ENCODE data around the gene CTNNA3. TPM values are rescaled to one million over a fixed set of nuclear protein-coding genes. Genes with fewer than 3 reads are reported as not detected.

The CTNNA3 gene
- total and polyA plus RNA-seq, 12 donors, result 0.03 to 14.4 (median 0.47) TPM; not detected in 1

DNA sequence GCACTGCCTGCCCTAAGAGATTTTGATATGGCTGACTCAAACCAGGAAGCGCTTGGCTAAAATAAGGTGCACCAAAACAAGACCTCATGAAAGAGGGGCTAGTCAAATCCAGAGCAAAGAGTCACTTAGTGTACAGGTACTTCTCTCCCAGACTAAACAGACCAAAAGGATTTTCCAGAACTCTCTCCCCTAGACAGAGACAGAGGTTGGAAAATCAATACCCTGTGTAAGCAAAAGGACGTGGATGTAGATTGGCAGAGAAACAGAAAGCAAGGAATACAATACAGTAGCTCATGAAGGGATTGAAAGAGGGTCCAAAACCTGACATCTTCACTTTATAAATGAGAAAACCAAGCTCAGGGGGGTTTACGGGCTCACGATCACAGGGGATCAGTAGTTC lies 853.1 kb downstream of the CTNNA3 start:
- Histone ChIP-seq H3K27me3 (no peaks in the 10 kb centered on the region), H3K4me3 (no peak overlapping the region), H3K9me3 (replicated peaks in 1 of 3) (no peaks in the 10 kb centered on the region), H3K36me3 (replicated peaks in 1 of 2) (no peaks in the 10 kb centered on the region), H3K4me1 (replicated peaks in 1 of 2) (no peaks in the 10 kb centered on the region), H3K27ac (no peak overlapping the region)
- DNase-seq, result no peak
- WGBS, 4 donors, result 81 to 95% (median 92%) methylated on average over 4 of the region's 4 CpGs
- TF ChIP-seq POLR2A (IDR thresholded peaks at IDR 0.05), result no peak
- TF ChIP-seq, protein P1, sequence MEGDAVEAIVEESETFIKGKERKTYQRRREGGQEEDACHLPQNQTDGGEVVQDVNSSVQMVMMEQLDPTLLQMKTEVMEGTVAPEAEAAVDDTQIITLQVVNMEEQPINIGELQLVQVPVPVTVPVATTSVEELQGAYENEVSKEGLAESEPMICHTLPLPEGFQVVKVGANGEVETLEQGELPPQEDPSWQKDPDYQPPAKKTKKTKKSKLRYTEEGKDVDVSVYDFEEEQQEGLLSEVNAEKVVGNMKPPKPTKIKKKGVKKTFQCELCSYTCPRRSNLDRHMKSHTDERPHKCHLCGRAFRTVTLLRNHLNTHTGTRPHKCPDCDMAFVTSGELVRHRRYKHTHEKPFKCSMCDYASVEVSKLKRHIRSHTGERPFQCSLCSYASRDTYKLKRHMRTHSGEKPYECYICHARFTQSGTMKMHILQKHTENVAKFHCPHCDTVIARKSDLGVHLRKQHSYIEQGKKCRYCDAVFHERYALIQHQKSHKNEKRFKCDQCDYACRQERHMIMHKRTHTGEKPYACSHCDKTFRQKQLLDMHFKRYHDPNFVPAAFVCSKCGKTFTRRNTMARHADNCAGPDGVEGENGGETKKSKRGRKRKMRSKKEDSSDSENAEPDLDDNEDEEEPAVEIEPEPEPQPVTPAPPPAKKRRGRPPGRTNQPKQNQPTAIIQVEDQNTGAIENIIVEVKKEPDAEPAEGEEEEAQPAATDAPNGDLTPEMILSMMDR (IDR thresholded peaks at IDR 0.05), result no peak
- intact Hi-C loops (cut with DNase I), result no loop called here

DNA sequence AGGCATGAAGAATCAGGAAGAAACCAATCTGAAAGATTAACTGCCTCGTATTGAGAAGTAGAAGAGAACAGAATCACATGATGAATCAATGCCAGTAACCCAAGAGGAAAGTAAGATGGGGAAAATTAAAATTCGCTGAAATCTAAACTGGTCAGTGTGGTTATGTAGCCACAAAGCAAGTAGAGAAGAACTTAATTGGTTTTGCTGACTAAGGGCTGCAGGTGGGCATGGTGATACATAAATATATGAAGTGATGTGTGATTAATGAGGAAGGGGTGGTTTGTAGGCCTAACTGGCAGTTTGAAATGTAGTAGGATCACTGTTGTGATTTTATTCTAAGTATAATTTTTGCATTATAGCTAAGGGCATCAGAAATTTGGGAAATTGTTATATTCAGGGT lies 853.6 kb downstream of the CTNNA3 start:
- no peak overlapping the region for H3K4me3 ChIP-seq
- H3K27ac ChIP-seq, result no peak overlapping the region
- no peaks in the 10 kb centered on the region for H3K36me3 ChIP-seq (replicated peaks in 1 of 2)
- intact Hi-C loops (cut with DNase I), result no loop called here
- TF ChIP-seq, protein P1 (IDR thresholded peaks at IDR 0.05), result no peak
- no peak for TF ChIP-seq POLR2A (IDR thresholded peaks at IDR 0.05)
- no peaks in the 10 kb centered on the region for H3K27me3 ChIP-seq
- WGBS, 4 donors, result 64 to 69% (median 68%) methylated on average over 2 of the region's 2 CpGs
- H3K9me3 ChIP-seq (replicated peaks in 1 of 3), result no peaks in the 10 kb centered on the region
- DNase-seq, result no peak
- no peaks in the 10 kb centered on the region for H3K4me1 ChIP-seq (replicated peaks in 1 of 2)

DNA sequence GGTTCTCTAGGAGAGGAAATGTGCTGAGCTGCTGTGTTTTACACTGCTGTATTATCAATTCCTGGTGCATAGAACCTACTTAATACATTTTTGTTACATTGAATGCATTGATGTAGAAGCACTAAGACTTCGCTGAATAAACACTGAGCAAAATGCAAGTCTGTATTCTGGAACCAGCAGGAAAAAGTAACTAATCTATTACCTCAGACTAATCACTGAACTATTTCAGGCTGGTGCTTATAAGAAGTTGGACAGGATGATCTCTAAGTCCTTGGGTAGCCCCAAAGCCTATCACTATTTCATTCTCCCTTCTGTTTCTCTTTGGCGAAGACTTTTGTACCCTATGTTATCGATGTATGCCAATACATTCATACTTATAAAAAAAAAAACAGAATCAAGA lies 857.3 kb downstream of the CTNNA3 start:
- Histone ChIP-seq H3K9me3 (replicated peaks in 1 of 3) (no peaks in the 10 kb centered on the region), H3K4me1 (replicated peaks in 1 of 2) (no peaks in the 10 kb centered on the region), H3K27me3 (no peaks in the 10 kb centered on the region), H3K4me3 (no peak overlapping the region), H3K36me3 (replicated peaks in 1 of 2) (no peaks in the 10 kb centered on the region), H3K27ac (no peak overlapping the region)
- TF ChIP-seq, protein P1 (IDR thresholded peaks at IDR 0.05), result no peak
- TF ChIP-seq POLR2A (IDR thresholded peaks at IDR 0.05), result no peak
- DNase-seq, result no peak
- WGBS, 4 donors, result 91 to 97% (median 94%) methylated on average over 3 of the region's 3 CpGs
- intact Hi-C loops (cut with DNase I), result no loop called here

DNA sequence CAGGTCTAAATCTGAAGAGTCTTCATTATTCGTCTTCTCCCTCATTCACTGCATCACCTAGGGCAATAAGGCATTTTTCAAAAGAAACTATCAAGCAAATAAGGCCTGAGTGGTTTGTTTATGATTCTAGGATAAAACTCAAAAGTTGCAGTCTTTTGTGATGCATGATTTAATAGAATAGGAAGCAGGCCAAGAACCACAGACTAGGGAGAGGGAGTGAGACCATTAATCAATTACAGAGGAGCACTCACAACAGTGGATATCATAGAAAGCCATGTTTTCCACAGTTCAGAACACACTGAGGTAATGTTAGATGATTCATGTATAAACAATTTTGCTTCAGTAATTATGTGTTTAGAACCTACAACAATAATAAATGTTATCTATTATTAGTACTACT lies 858.0 kb downstream of the CTNNA3 start:
- DNase-seq, result no peak
- Histone ChIP-seq H3K4me1 (replicated peaks in 1 of 2) (no peaks in the 10 kb centered on the region), H3K27ac (no peak overlapping the region), H3K27me3 (no peaks in the 10 kb centered on the region), H3K36me3 (replicated peaks in 1 of 2) (no peaks in the 10 kb centered on the region), H3K4me3 (no peak overlapping the region), H3K9me3 (replicated peaks in 1 of 3) (no peaks in the 10 kb centered on the region)
- intact Hi-C loops (cut with DNase I), result no loop called here
- TF ChIP-seq, protein P1 (IDR thresholded peaks at IDR 0.05), result no peak
- no peak for TF ChIP-seq POLR2A (IDR thresholded peaks at IDR 0.05)
- WGBS, 4 donors, result 70 to 82% (median 77%) methylated on average over 1 of the region's 1 CpG
